Astrocyte (in vitro differentiated cells and primary cell): ENCODE results near the gene GNB1. TPM values are rescaled to one million over a fixed set of nuclear protein-coding genes. Genes with fewer than 3 reads are reported as not detected.

Experiments
- DNase-seq: peaks from one replicate; pipeline ENCODE4 v3.0.0-alpha.2; 2010; ENCODE audit warnings: low read depth
- FAIRE-seq: peaks from 2 replicates; lab custom pipeline; 2011; peaks lifted over from hg19 to GRCh38; lab: Jason Lieb, UNC
- H2AFZ ChIP-seq: 2 replicates; pipeline ENCODE4 v1.6.0; 2012; ENCODE audit warnings: low read depth, low read length, inconsistent platforms
- H3K27ac ChIP-seq: 2 replicates; pipeline ENCODE4 v1.5.1; 2011; ENCODE audit warnings: low read depth, low read length, inconsistent platforms
- H3K27me3 ChIP-seq: 2 replicates; pipeline ENCODE4 v1.6.0; 2011; ENCODE audit warnings: low read length, inconsistent platforms; ENCODE audit not compliant: insufficient read depth
- H3K36me3 ChIP-seq: 2 replicates; pipeline ENCODE4 v1.5.1; 2011; ENCODE audit warnings: low read length, inconsistent platforms; ENCODE audit not compliant: insufficient read depth
- H3K4me1 ChIP-seq: 2 replicates; pipeline ENCODE4 v1.5.1; 2011; ENCODE audit warnings: low read length, inconsistent platforms; ENCODE audit not compliant: insufficient read depth
- H3K4me2 ChIP-seq: 2 replicates; pipeline ENCODE4 v1.6.0; 2012; ENCODE audit warnings: low read length, inconsistent platforms
- H3K4me3 ChIP-seq: 2 replicates; pipeline ENCODE4 v1.5.1; 2011; ENCODE audit warnings: low read depth, mild to moderate bottlenecking, low read length, inconsistent platforms; ENCODE audit not compliant: insufficient read depth
- H3K79me2 ChIP-seq: 2 replicates; pipeline ENCODE4 v1.6.0; 2012; ENCODE audit warnings: mild to moderate bottlenecking, low read length, inconsistent platforms; ENCODE audit not compliant: insufficient read depth
- H3K9ac ChIP-seq: 2 replicates; pipeline ENCODE4 v1.6.0; 2012; ENCODE audit warnings: mild to moderate bottlenecking, low read length, inconsistent platforms
- H3K9me3 ChIP-seq: 2 replicates; pipeline ENCODE4 v1.5.1; 2012; ENCODE audit warnings: low read depth, mild to moderate bottlenecking, low read length, inconsistent platforms; ENCODE audit not compliant: insufficient read depth
- H4K20me1 ChIP-seq: 2 replicates; pipeline ENCODE4 v1.6.0; 2012; ENCODE audit warnings: low read length, inconsistent platforms; ENCODE audit not compliant: insufficient read depth
- H3K27ac Mint-ChIP-seq: one replicate; pipeline ENCODE4 v1.8.0; 2021; ENCODE audit warnings: mild to moderate bottlenecking, mixed read lengths; ENCODE audit not compliant: unreplicated experiment
- H3K27me3 Mint-ChIP-seq: one replicate; pipeline ENCODE4 v1.8.0; 2021; ENCODE audit warnings: low read depth, mixed read lengths; ENCODE audit not compliant: unreplicated experiment
- H3K36me3 Mint-ChIP-seq: one replicate; pipeline ENCODE4 v1.8.0; 2021; ENCODE audit warnings: low read depth, mixed read lengths; ENCODE audit not compliant: unreplicated experiment
- H3K4me1 Mint-ChIP-seq: one replicate; pipeline ENCODE4 v1.8.0; 2021; ENCODE audit warnings: low read depth, mixed read lengths; ENCODE audit not compliant: unreplicated experiment
- H3K4me3 Mint-ChIP-seq: one replicate; pipeline ENCODE4 v1.8.0; 2021; ENCODE audit warnings: mild to moderate bottlenecking, moderate library complexity, mixed read lengths; ENCODE audit not compliant: unreplicated experiment
- H3K9me3 Mint-ChIP-seq: one replicate; pipeline ENCODE4 v1.8.0; 2021; ENCODE audit warnings: mild to moderate bottlenecking, mixed read lengths; ENCODE audit not compliant: unreplicated experiment
- EZH2 ChIP-seq: IDR thresholded peaks from 2 replicates; pipeline ENCODE4 v1.6.1; 2012; ENCODE audit warnings: mild to moderate bottlenecking, low read length, inconsistent platforms; ENCODE audit not compliant: insufficient read depth
- total RNA-seq: library from RNA; stranded (reverse); gene quantifications from 2 replicates; pipeline ENCODE4 v1.2.1, GENCODE V29; 2021
- TF ChIP-seq, protein P1 (sequence below): IDR thresholded peaks from 2 replicates; pipeline ENCODE4 v1.5.1; 2011; ENCODE audit warnings: low read depth, mild to moderate bottlenecking, inconsistent platforms, low read length, moderate library complexity; ENCODE audit not compliant: insufficient read depth

GNB1 gene
- total RNA-seq, 1 donor from 2014 or later = 602 TPM

DNA sequence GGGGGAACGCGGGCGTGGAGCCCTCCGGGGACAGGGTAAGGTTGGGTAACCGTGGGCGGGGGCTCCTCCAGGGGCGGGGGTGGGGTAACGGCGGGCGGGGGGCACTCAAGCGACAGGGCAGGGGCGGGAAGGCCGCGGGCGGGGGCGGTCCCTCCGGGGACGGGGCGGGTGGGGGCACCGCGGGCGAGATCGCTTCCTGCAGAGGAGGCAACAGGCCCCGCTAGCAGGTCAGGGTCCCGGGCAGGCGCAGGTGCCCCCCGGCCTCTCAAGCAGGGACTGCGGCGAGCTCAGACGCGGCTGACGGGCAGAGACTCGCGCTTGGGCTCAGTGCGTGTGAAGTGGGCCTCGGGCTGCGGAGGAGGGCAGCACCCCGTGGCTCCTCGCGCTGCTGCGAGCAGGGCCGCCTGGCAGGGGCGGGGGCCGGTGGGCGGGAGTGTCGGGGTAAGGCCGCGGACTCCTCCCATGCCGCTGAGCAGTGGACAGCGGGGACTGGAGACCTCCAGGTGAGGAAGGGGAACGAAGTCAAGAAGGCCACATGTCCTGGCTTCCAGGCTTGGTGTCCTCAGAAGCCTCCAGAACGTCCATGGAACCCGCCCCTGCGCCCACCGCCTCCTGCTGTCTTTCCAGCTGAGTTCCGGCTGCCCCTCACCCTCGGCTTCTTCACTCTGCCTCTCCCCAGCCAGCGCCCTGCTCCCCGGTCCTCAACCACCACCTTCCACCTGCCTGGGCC, 627 bp upstream of the GNB1 start:
- Histone ChIP-seq H3K4me1 (peaks cover 23% of the 10 kb centered on the region), H3K4me2 (peak overlapping the region; percentile 91), H3K9me3 (no peaks in the 10 kb centered on the region), H3K4me3 (peak overlapping the region; percentile 58), H3K27ac (peak overlapping the region; percentile 92), H3K79me2 (peaks cover 52% of the 10 kb centered on the region), H4K20me1 (peaks cover 38% of the 10 kb centered on the region), H2AFZ (peak overlapping the region; percentile 77), H3K27me3 (no peaks in the 10 kb centered on the region), H3K9ac (peak overlapping the region; percentile 99), H3K36me3 (no peaks in the 10 kb centered on the region)
- peaks cover 3% of the 10 kb centered on the region for H3K27me3 Mint-ChIP-seq
- H3K4me3 Mint-ChIP-seq = peak overlapping the region; percentile 90
- FAIRE-seq = no peak
- H3K27ac Mint-ChIP-seq = peak overlapping the region; percentile 73
- H3K9me3 Mint-ChIP-seq = no peaks in the 10 kb centered on the region
- H3K36me3 Mint-ChIP-seq = peaks cover 12% of the 10 kb centered on the region
- peaks cover 27% of the 10 kb centered on the region for H3K4me1 Mint-ChIP-seq
- no peak for DNase-seq
- TF ChIP-seq, protein P1, sequence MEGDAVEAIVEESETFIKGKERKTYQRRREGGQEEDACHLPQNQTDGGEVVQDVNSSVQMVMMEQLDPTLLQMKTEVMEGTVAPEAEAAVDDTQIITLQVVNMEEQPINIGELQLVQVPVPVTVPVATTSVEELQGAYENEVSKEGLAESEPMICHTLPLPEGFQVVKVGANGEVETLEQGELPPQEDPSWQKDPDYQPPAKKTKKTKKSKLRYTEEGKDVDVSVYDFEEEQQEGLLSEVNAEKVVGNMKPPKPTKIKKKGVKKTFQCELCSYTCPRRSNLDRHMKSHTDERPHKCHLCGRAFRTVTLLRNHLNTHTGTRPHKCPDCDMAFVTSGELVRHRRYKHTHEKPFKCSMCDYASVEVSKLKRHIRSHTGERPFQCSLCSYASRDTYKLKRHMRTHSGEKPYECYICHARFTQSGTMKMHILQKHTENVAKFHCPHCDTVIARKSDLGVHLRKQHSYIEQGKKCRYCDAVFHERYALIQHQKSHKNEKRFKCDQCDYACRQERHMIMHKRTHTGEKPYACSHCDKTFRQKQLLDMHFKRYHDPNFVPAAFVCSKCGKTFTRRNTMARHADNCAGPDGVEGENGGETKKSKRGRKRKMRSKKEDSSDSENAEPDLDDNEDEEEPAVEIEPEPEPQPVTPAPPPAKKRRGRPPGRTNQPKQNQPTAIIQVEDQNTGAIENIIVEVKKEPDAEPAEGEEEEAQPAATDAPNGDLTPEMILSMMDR = no peak
- TF ChIP-seq EZH2 = no peak

DNA sequence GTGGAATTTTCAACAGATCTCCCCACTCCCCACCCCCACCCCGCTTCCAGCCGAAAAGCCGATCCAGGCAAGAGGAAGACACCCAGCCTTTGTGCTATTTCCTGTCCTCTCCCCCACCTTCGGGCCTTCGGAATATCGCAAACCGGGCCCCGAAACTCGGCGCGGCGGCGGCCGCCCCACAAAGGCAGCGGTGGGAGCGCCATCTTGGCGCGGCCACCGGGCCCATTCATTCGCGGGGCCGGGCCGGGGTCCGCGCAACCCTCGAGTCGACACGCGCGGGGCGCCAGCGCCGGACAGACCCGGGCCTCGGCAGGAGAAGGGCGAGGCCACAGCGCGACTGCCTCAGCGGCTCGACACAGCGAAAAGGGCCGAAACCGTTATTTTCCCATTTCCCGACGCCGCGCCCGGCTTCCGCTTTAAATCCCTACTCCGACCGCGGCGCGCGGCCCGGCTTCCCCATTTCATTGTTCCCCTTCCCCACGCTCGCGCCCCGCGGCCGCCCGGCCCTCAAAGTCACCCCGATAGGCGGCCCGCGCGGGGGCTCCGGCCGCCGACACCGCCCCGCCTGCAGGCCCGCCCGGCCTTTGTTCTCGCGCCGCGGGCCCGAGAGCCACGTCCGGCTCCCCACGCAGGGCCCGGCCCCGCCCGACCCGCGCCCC, 911 bp downstream of the GNB1 start:
- Mint-ChIP-seq H3K27ac (peak overlapping the region; percentile 83), H3K4me1 (peaks cover 26% of the 10 kb centered on the region), H3K36me3 (peaks cover 12% of the 10 kb centered on the region), H3K9me3 (no peaks in the 10 kb centered on the region), H3K27me3 (peaks cover 2% of the 10 kb centered on the region), H3K4me3 (peak overlapping the region; percentile 96)
- H3K4me1 ChIP-seq = peaks cover 23% of the 10 kb centered on the region
- H3K79me2 ChIP-seq = peaks cover 68% of the 10 kb centered on the region
- H3K27ac ChIP-seq = peak overlapping the region; percentile 92
- DNase-seq (peak; percentile 27), FAIRE-seq (no peak)
- no peaks in the 10 kb centered on the region for H3K36me3 ChIP-seq
- H3K4me2 ChIP-seq = peak overlapping the region; percentile 91
- peak overlapping the region; percentile 99 for H3K9ac ChIP-seq
- H3K27me3 ChIP-seq = no peaks in the 10 kb centered on the region
- H3K4me3 ChIP-seq = peak overlapping the region; percentile 90
- no peak overlapping the region for H2AFZ ChIP-seq
- TF ChIP-seq, protein P1 = no peak
- TF ChIP-seq EZH2 = no peak
- H3K9me3 ChIP-seq = no peaks in the 10 kb centered on the region
- peaks cover 52% of the 10 kb centered on the region for H4K20me1 ChIP-seq
